ENCODE data around the gene CDH4.

The CDH4 gene

DNA sequence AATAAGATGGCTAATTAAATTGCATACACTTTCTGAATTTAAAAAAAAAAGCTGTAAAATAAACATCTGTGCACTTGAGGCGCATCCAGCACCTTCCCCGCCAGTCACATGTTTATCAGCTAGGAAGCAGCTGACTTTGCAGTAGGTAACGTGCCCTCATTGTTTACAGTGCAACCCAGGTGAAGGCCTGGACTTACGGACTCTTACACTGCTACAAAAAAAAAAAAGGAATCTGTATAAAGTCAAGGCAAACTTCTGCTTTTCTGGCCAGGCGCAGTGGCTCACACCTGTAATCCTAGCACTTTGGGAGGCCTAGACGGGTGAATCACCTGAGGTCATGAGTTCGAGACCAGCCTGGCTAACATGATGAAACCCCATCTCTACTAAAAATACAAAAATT is 327.8 kb downstream of the CDH4 start:
- Mint-ChIP-seq H3K4me1 (no peaks in the 10 kb centered on the region), H3K36me3 (no peaks in the 10 kb centered on the region), H3K27ac (no peak overlapping the region), H3K27me3 (no peaks in the 10 kb centered on the region), H3K9me3 (no peaks in the 10 kb centered on the region), H3K4me3 (no peak overlapping the region)

GRCh38 chr20:61580958-61581824 is 329.1 kb downstream of the CDH4 start:
- Mint-ChIP-seq H3K4me3 (no peak overlapping the region), H3K4me1 (no peaks in the 10 kb centered on the region), H3K9me3 (no peaks in the 10 kb centered on the region)

DNA sequence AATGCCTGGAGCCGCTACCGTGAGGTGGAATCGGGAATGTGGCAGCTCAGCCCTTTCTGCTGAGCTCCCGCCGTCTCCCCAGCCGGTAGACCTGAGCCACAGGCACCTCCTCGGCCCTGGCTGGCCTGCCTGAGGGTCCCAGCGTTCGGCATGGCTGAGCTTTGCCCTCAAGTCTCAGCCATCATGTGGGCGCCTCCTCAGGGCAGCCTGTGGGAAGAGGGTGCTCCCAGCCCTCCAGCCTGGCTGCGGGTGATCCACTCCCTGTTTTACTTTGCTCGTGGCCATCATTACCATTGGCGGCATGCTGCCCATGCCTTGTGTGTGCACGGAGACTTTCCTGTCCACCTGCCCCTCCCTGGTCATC is 329.7 kb downstream of the CDH4 start:
- no peak overlapping the region for H3K4me3 Mint-ChIP-seq
- H3K27me3 Mint-ChIP-seq, result no peaks in the 10 kb centered on the region
- no peaks in the 10 kb centered on the region for H3K4me1 Mint-ChIP-seq
- H3K27ac Mint-ChIP-seq, result no peak overlapping the region
- no peaks in the 10 kb centered on the region for H3K36me3 Mint-ChIP-seq
- H3K9me3 Mint-ChIP-seq, result no peaks in the 10 kb centered on the region

More at GRCh38 chr20:61580958-61581824, 329.1 kb downstream of the CDH4 start:
- Mint-ChIP-seq H3K36me3 (no peaks in the 10 kb centered on the region), H3K27ac (no peak overlapping the region), H3K27me3 (no peaks in the 10 kb centered on the region)

GRCh38 chr20:61582196-61582923 is 330.3 kb downstream of the CDH4 start:
- Mint-ChIP-seq H3K9me3 (no peaks in the 10 kb centered on the region), H3K27me3 (no peaks in the 10 kb centered on the region), H3K27ac (no peak overlapping the region), H3K4me3 (no peak overlapping the region), H3K4me1 (no peaks in the 10 kb centered on the region), H3K36me3 (no peaks in the 10 kb centered on the region)

GRCh38 chr20:61583356-61583755 is 331.3 kb downstream of the CDH4 start:
- Mint-ChIP-seq H3K27me3 (no peaks in the 10 kb centered on the region), H3K9me3 (no peaks in the 10 kb centered on the region), H3K4me3 (no peak overlapping the region), H3K27ac (no peak overlapping the region), H3K36me3 (no peaks in the 10 kb centered on the region), H3K4me1 (no peaks in the 10 kb centered on the region)

DNA sequence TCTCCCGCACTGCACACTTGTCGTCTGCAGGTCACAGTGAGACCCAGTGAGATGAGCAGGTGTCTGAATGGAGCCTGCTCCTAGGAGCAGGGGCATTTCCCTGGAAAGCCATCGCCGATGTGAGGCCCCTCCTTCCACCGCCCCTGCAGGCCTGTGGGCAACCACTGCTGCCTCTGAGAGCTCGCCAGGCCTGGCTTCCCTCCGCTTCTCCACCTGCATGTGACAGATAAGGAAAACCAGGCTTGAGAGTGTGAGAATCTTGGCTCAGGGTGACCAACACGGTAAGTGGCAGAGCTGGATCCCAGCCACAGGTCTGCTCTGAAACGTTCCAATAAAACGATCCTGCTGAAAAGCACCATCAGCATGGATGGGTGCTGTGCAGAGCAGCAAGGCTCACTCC is 332.8 kb downstream of the CDH4 start:
- Mint-ChIP-seq H3K36me3 (no peaks in the 10 kb centered on the region), H3K4me3 (no peak overlapping the region), H3K9me3 (no peaks in the 10 kb centered on the region), H3K27me3 (peaks cover 1% of the 10 kb centered on the region), H3K4me1 (no peaks in the 10 kb centered on the region), H3K27ac (no peak overlapping the region)

DNA sequence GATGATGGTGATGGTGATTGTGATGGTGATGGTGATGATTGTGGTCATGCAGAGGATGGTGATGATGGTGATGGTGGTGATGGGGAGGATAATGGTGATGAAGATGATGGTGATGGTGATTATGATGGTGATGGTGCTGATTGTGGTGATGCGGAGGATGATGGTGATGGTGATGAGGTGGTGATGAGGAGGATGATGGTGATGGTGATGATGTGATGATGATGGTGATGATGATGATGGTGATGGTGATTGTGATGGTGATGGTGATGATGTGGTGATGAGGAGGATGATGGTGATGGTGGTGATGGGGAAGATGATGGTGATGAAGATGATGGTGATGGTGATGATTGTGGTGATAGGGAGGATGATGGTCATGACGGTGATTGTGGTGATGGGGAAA is 333.7 kb downstream of the CDH4 start:
- no peak overlapping the region for H3K27ac Mint-ChIP-seq
- peaks cover 1% of the 10 kb centered on the region for H3K27me3 Mint-ChIP-seq
- no peak overlapping the region for H3K4me3 Mint-ChIP-seq
- H3K4me1 Mint-ChIP-seq, result no peaks in the 10 kb centered on the region
- no peaks in the 10 kb centered on the region for H3K9me3 Mint-ChIP-seq
- H3K36me3 Mint-ChIP-seq, result no peaks in the 10 kb centered on the region

DNA sequence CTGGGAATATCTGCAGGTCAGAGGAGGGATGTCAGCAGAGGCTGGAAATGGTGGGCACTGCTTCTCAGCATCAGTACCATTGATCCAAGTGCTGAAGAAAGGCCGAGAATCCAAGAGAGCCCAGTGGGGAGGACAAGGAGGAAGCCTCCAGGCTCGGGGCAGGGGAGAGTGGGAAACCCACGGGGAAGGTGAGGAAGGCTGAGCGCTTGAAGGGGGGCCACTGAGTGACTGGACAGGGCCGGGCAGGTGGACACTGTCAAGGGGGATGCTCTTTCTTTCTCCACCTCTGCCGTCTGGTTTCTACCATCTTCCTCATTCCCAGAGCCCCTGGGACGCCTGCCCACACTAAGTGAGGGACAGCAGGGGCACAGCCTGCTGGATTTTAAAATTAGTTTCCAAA is 335.0 kb downstream of the CDH4 start:
- Mint-ChIP-seq H3K27me3 (peaks cover 1% of the 10 kb centered on the region), H3K36me3 (no peaks in the 10 kb centered on the region), H3K27ac (no peak overlapping the region), H3K9me3 (peaks cover 6% of the 10 kb centered on the region), H3K4me1 (no peaks in the 10 kb centered on the region), H3K4me3 (no peak overlapping the region)

DNA sequence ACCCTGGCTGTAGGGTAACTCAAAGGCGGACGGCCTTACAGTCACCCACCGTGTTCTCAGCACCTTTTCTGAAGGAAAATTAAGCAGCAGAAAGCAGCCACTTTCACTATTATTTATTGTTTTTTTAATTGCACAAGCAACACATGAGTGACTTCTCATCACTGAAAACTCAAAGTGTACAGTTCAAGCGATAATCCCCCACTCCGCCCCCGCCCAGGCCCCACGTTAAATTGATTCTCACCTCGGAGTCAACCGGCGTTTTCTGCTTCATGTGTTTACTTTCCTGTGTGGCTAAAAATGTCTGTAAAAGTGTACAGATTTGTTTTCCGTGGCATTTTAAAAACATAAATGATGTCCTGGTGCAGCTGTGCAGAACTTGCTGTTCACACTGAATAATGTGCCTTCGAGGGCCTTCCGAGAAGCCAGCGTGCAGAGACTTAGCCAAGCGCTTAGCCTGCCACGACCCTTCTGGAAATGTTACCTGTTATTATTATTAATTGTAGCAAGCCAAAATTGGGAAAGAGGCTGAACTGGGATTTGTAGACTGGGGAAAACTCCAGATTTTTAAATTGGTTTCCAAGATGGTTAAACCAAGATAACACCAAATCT is 335.7 kb downstream of the CDH4 start:
- H3K27me3 Mint-ChIP-seq, result peaks cover 1% of the 10 kb centered on the region
- H3K9me3 Mint-ChIP-seq, result peaks cover 6% of the 10 kb centered on the region
- H3K4me3 Mint-ChIP-seq, result no peak overlapping the region
- no peaks in the 10 kb centered on the region for H3K36me3 Mint-ChIP-seq
- H3K27ac Mint-ChIP-seq, result no peak overlapping the region
- H3K4me1 Mint-ChIP-seq, result no peaks in the 10 kb centered on the region

GRCh38 chr20:61588411-61589385 is 336.6 kb downstream of the CDH4 start:
- H3K9me3 Mint-ChIP-seq, result peaks cover 6% of the 10 kb centered on the region
- no peaks in the 10 kb centered on the region for H3K4me1 Mint-ChIP-seq
- peaks cover 1% of the 10 kb centered on the region for H3K27me3 Mint-ChIP-seq
- H3K27ac Mint-ChIP-seq, result no peak overlapping the region
- H3K36me3 Mint-ChIP-seq, result no peaks in the 10 kb centered on the region
- no peak overlapping the region for H3K4me3 Mint-ChIP-seq

GRCh38 chr20:61590236-61590635 is 338.2 kb downstream of the CDH4 start:
- H3K27me3 Mint-ChIP-seq, result peaks cover 1% of the 10 kb centered on the region
- H3K27ac Mint-ChIP-seq, result no peak overlapping the region
- H3K4me3 Mint-ChIP-seq, result no peak overlapping the region
- H3K4me1 Mint-ChIP-seq, result no peaks in the 10 kb centered on the region
- H3K36me3 Mint-ChIP-seq, result no peaks in the 10 kb centered on the region
- peaks cover 6% of the 10 kb centered on the region for H3K9me3 Mint-ChIP-seq

GRCh38 chr20:61593516-61593915 is 341.5 kb downstream of the CDH4 start:
- Mint-ChIP-seq H3K27me3 (peaks cover under 1% of the 10 kb centered on the region), H3K4me1 (no peaks in the 10 kb centered on the region), H3K9me3 (peaks cover 11% of the 10 kb centered on the region), H3K4me3 (no peak overlapping the region), H3K27ac (no peak overlapping the region), H3K36me3 (no peaks in the 10 kb centered on the region)

DNA sequence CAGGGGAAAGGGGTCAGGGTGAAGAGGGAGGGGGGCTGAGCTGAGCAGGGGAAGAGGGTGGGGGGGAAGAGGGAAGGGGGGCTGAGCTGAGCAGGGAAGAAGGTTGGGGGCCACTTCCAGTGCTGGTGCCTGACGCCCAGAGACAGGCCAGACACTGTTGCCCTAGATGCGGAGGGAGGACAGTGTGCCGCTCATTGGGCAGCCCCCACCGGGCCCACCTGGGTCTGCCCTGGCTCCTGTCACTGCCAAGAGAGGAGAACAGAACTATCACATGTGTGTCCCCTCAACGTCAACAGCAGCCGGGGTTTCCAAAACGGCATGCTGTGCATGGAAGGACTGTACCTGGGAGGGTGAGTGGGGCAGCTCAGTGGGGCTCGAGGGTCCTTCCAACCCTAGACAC is 342.1 kb downstream of the CDH4 start:
- Mint-ChIP-seq H3K27me3 (no peaks in the 10 kb centered on the region), H3K4me1 (no peaks in the 10 kb centered on the region), H3K36me3 (no peaks in the 10 kb centered on the region), H3K9me3 (peaks cover 11% of the 10 kb centered on the region), H3K27ac (no peak overlapping the region), H3K4me3 (no peak overlapping the region)

GRCh38 chr20:61595216-61595615 is 343.2 kb downstream of the CDH4 start:
- no peaks in the 10 kb centered on the region for H3K36me3 Mint-ChIP-seq
- H3K27ac Mint-ChIP-seq, result no peak overlapping the region
- no peaks in the 10 kb centered on the region for H3K27me3 Mint-ChIP-seq
- peaks cover 11% of the 10 kb centered on the region for H3K9me3 Mint-ChIP-seq
- no peaks in the 10 kb centered on the region for H3K4me1 Mint-ChIP-seq
- no peak overlapping the region for H3K4me3 Mint-ChIP-seq

GRCh38 chr20:61596687-61597330 is 344.7 kb downstream of the CDH4 start:
- Mint-ChIP-seq H3K9me3 (peaks cover 5% of the 10 kb centered on the region), H3K4me1 (no peaks in the 10 kb centered on the region), H3K27me3 (no peaks in the 10 kb centered on the region), H3K36me3 (no peaks in the 10 kb centered on the region), H3K27ac (no peak overlapping the region), H3K4me3 (no peak overlapping the region)
